GM23338 (cell line): ENCODE data around the gene GPR42. TPM values are rescaled to one million over a fixed set of nuclear protein-coding genes. Genes with fewer than 3 reads are reported as not detected.

Experiments used
- ATAC-seq: fragments of 200-7000 bp; cut with Tn5 transposase; 3 replicates; pipeline ENCODE4 v1.9.1; 2020
- DNase-seq: peaks from one replicate; pipeline ENCODE4 v3.0.0-alpha.2; 2015; ENCODE audit warnings: low spot score
- H2AFZ ChIP-seq: fragments of 200-600 bp; sonication (generic); 2 replicates; pipeline ENCODE4 v1.8.0; 2016; ENCODE audit warnings: antibody characterized with exemption, mild to moderate bottlenecking, moderate library complexity
- H3F3A ChIP-seq: fragments of 200-600 bp; sonication (generic); replicated peaks from 2 replicates; pipeline ENCODE4 v1.8.0; 2017; ENCODE audit warnings: antibody characterized with exemption, mixed run types, low read depth
- H3K27ac ChIP-seq: fragments of 200-600 bp; sonication (generic); 2 replicates; pipeline ENCODE4 v1.6.1; 2016; ENCODE audit warnings: low read depth
- H3K27me3 ChIP-seq: fragments of 200-600 bp; sonication (generic); 2 replicates; pipeline ENCODE4 v1.8.0; 2016; ENCODE audit warnings: mild to moderate bottlenecking, mixed run types, moderate library complexity; ENCODE audit not compliant: insufficient read depth
- H3K36me3 ChIP-seq: fragments of 200-600 bp; sonication (generic); 2 replicates; pipeline ENCODE4 v1.8.0; 2016; ENCODE audit warnings: mild to moderate bottlenecking; ENCODE audit not compliant: insufficient read depth
- H3K4me1 ChIP-seq: fragments of 200-600 bp; sonication (generic); 2 replicates; pipeline ENCODE4 v1.8.0; 2016; ENCODE audit warnings: mild to moderate bottlenecking, moderate library complexity; ENCODE audit not compliant: insufficient read depth
- H3K4me2 ChIP-seq: fragments of 200-600 bp; sonication (generic); 2 replicates; pipeline ENCODE4 v1.7.1; 2017; ENCODE audit warnings: mixed run types
- H3K4me3 ChIP-seq: fragments of 200-600 bp; sonication (generic); 2 replicates; pipeline ENCODE4 v1.6.1; 2016; ENCODE audit warnings: mixed run types
- H3K79me2 ChIP-seq: fragments of 200-600 bp; sonication (generic); replicated peaks from 2 replicates; pipeline ENCODE4 v1.8.0; 2017; ENCODE audit warnings: mild to moderate bottlenecking; ENCODE audit not compliant: insufficient read depth
- H3K9me2 ChIP-seq: fragments of 200-600 bp; sonication (generic); 2 replicates; pipeline ENCODE4 v1.8.0; 2017; ENCODE audit not compliant: insufficient read depth
- H4K20me1 ChIP-seq: fragments of 200-600 bp; sonication (generic); replicated peaks from 2 replicates; pipeline ENCODE4 v1.8.0; 2017; ENCODE audit warnings: mild to moderate bottlenecking; ENCODE audit not compliant: insufficient read depth
- H3K27ac Mint-ChIP-seq: 2 replicates; pipeline ENCODE4 v1.8.0; 2020; ENCODE audit warnings: inconsistent platforms, mild to moderate bottlenecking, moderate library complexity, mixed read lengths
- H3K27me3 Mint-ChIP-seq: 3 replicates; pipeline ENCODE4 v1.8.0; 2022; ENCODE audit warnings: low read depth, mild to moderate bottlenecking, moderate library complexity, mixed read lengths, inconsistent platforms; ENCODE audit not compliant: insufficient read depth, poor library complexity
- H3K36me3 Mint-ChIP-seq: 3 replicates; pipeline ENCODE4 v1.8.0; 2021; ENCODE audit warnings: low read depth, mild to moderate bottlenecking, inconsistent platforms, moderate library complexity, mixed read lengths
- H3K4me1 Mint-ChIP-seq: 3 replicates; pipeline ENCODE4 v1.8.0; 2020; ENCODE audit warnings: mild to moderate bottlenecking, inconsistent platforms, mixed read lengths
- H3K4me3 Mint-ChIP-seq: 3 replicates; pipeline ENCODE4 v1.8.0; 2021; ENCODE audit warnings: moderate library complexity, mild to moderate bottlenecking, inconsistent platforms, mixed read lengths
- H3K9me3 Mint-ChIP-seq: 3 replicates; pipeline ENCODE4 v1.8.0; 2020; ENCODE audit warnings: moderate library complexity, mild to moderate bottlenecking, inconsistent platforms, mixed read lengths
- CREB1 ChIP-seq: fragments of 250-450 bp; sonication (Bioruptor Pico); IDR thresholded peaks from 2 replicates; pipeline ENCODE4 v1.5.0; 2020; ENCODE audit warnings: low read depth, mild to moderate bottlenecking, moderate library complexity
- EZH2 ChIP-seq: fragments of 200-600 bp; sonication (generic); IDR thresholded peaks from one replicate; pipeline ENCODE4 v1.8.0; 2017; ENCODE audit warnings: antibody characterized with exemption, mild to moderate bottlenecking, low read depth; ENCODE audit not compliant: unreplicated experiment
- EZH2phosphoT487 ChIP-seq: fragments of 200-600 bp; sonication (generic); IDR thresholded peaks from one replicate; pipeline ENCODE4 v1.8.1; 2018; ENCODE audit warnings: antibody characterized with exemption; ENCODE audit not compliant: unreplicated experiment
- POLR2AphosphoS5 ChIP-seq: IDR thresholded peaks from 2 replicates; pipeline ENCODE4 v1.6.1; 2016; ENCODE audit warnings: antibody characterized with exemption, low read depth
- ZNF114 ChIP-seq: fragments of 250-450 bp; sonication (Bioruptor Pico); IDR thresholded peaks from 2 replicates; pipeline ENCODE4 v1.5.0; 2020; ENCODE audit warnings: mild to moderate bottlenecking, moderate library complexity
- ZNF462 ChIP-seq: fragments of 250-450 bp; sonication (Bioruptor Pico); IDR thresholded peaks from 2 replicates; pipeline ENCODE4 v1.5.0; 2020; ENCODE audit warnings: mild to moderate bottlenecking, moderate library complexity
- polyA plus RNA-seq: library from polyadenylated mRNA; unstranded; fragments of >200 nt; fragmentation: Nextera tagmentation; extraction: Ambion mirVana; gene quantifications from 2 replicates; pipeline ENCODE4 v1.2.1, GENCODE V29; 2016
- total RNA-seq: library from RNA; depleted of rRNA; stranded (reverse); fragments of >200 nt; shearing (Covaris generic); gene quantifications from 2 replicates; pipeline ENCODE4 v1.2.3, GENCODE V29; 2014

Gene GPR42
- total and polyA plus RNA-seq, 2 experiments from 2014 or later = not detected

- TF ChIP-seq ZNF462 (CRISPR knock-in tag) (no peak), ZNF114 (CRISPR knock-in tag) (no peak)
These were observed 36.8 kb downstream of the GPR42 start (continued) for GRCh38 chr19:35407619-35408018.

- Histone ChIP-seq H4K20me1 (no peaks in the 10 kb centered on the region), H3K27me3 (no peaks in the 10 kb centered on the region), H3K79me2 (no peaks in the 10 kb centered on the region), H3K4me1 (no peaks in the 10 kb centered on the region), H2AFZ (no peak overlapping the region), H3F3A (no peaks in the 10 kb centered on the region), H3K4me2 (no peak overlapping the region), H3K27ac (no peak overlapping the region), H3K4me3 (no peak overlapping the region), H3K9me2 (no peaks in the 10 kb centered on the region), H3K36me3 (no peaks in the 10 kb centered on the region)
- no peaks in the 10 kb centered on the region for H3K36me3 Mint-ChIP-seq
- no peak overlapping the region for H3K27ac Mint-ChIP-seq
- peaks cover 3% of the 10 kb centered on the region; the same call in 1 of the 3 replicates for H3K9me3 Mint-ChIP-seq
- H3K27me3 Mint-ChIP-seq = peaks cover 9% of the 10 kb centered on the region
- DNase-seq = no peak
- no peak for ATAC-seq
- H3K4me3 Mint-ChIP-seq = no peak overlapping the region
- no peaks in the 10 kb centered on the region for H3K4me1 Mint-ChIP-seq
- TF ChIP-seq ZNF462 (CRISPR knock-in tag) (no peak), EZH2 (no peak), POLR2AphosphoS5 (no peak), EZH2phosphoT487 (no peak), CREB1 (CRISPR knock-in tag) (no peak)
These were observed 37.7 kb downstream of the GPR42 start for GRCh38 chr19:35408284-35409171.
